K562 (cell line): ENCODE measurements around the gene TRIM33. TPM values are rescaled to one million over a fixed set of nuclear protein-coding genes. Genes with fewer than 3 reads are reported as not detected.

Source experiments
- ATAC-seq: fragments of 200-7000 bp; cut with Tn5 transposase; 3 replicates; pipeline ENCODE4 v1.9.1; 2020; ENCODE audit warnings: moderate library complexity
- BruUV-seq: library from RNA; stranded (reverse); fragments of 400-500 nt; replicated peaks from 2 replicates; lab custom pipeline; 2021; lab: Mats Ljungman, UMichigan
- CTCF ChIA-PET: fragments of 300-600 bp; formaldehyde crosslinking; extraction: SDS; loops from one replicate; lab custom pipeline; 2021; ENCODE audit warnings: low intra/inter-chr PET ratio; lab: Yijun Ruan, JAX
- POLR2A ChIA-PET: fragments of 300-600, 350-650 bp; sonication (Branson Sonifier 250); formaldehyde crosslinking; extraction: SDS; loops from one replicate; lab custom pipeline; 2021; ENCODE audit warnings: antibody characterized with exemption, inconsistent platforms; lab: Yijun Ruan, JAX
- DNase-seq, 4 experiments: peaks; one replicate each; pipeline versions ENCODE4 v3.0.0 to v3.0.0-alpha.2; 2011 to 2018; ENCODE audit warnings: low spot score in 3 of 4, mixed read lengths in 3 of 4; ENCODE audit errors: extremely low read depth in 1 of 4
- FAIRE-seq: peaks from 2 replicates; lab custom pipeline; 2011; peaks lifted over from hg19 to GRCh38; lab: Jason Lieb, UNC
- H2AFZ ChIP-seq: 2 replicates; pipeline ENCODE4 v1.6.0; 2011; ENCODE audit warnings: low read depth, low read length, control low read depth, inconsistent platforms
- H3K27ac ChIP-seq: fragments of 200-600 bp; 3 replicates; pipeline ENCODE4 v1.8.0; 2011; ENCODE audit warnings: low read depth, mild to moderate bottlenecking, control low read depth, inconsistent platforms, low read length, moderate library complexity, mixed read lengths; ENCODE audit errors: extremely low read depth
- H3K27me3 ChIP-seq, 2 experiments: fragments of 300-600 bp in 1 of 2; 2 replicates in 1 of 2; 3 replicates in 1 of 2; pipeline versions ENCODE4 v1.6.0 to v1.8.0; 2011; ENCODE audit warnings: inconsistent platforms in 2 of 2, low read length in 2 of 2, mild to moderate bottlenecking in 1 of 2, mixed read lengths in 1 of 2, moderate library complexity in 1 of 2; ENCODE audit not compliant: control insufficient read depth in 2 of 2, insufficient read depth in 2 of 2
- H3K36me3 ChIP-seq: fragments of 300-600 bp; 3 replicates; pipeline ENCODE4 v1.8.0; 2011; ENCODE audit warnings: mild to moderate bottlenecking, low read length, inconsistent platforms; ENCODE audit not compliant: control insufficient read depth, insufficient read depth
- H3K4me1 ChIP-seq, 2 experiments: fragments of 200-600 bp in 1 of 2; replicated peaks in 1 of 2; 2 replicates in 1 of 2; 3 replicates in 1 of 2; pipeline versions ENCODE4 v1.5.1 to v1.8.0; 2011; ENCODE audit warnings: inconsistent platforms in 2 of 2, low read length in 2 of 2, mild to moderate bottlenecking in 1 of 2, mixed read lengths in 1 of 2, moderate library complexity in 1 of 2; ENCODE audit not compliant: control insufficient read depth in 2 of 2, insufficient read depth in 2 of 2
- H3K4me2 ChIP-seq: 2 replicates; pipeline ENCODE4 v1.6.1; 2011; ENCODE audit warnings: low read length, control low read depth, inconsistent platforms, mixed read lengths; ENCODE audit not compliant: insufficient read depth
- H3K4me3 ChIP-seq: fragments of 200-600 bp; sonication (generic), shearing (Covaris generic); 2 replicates; pipeline ENCODE4 v1.5.1; 2016; ENCODE audit warnings: control low read depth, inconsistent platforms
- H3K79me2 ChIP-seq: fragments of 200-600 bp; 3 replicates; pipeline ENCODE4 v1.8.0; 2011; ENCODE audit warnings: low read length, inconsistent platforms; ENCODE audit not compliant: control insufficient read depth, insufficient read depth
- H3K9ac ChIP-seq, 2 experiments: 2 replicates each; pipeline versions ENCODE4 v1.6.0 to v1.6.1; 2011; ENCODE audit warnings: low read depth in 2 of 2, low read length in 2 of 2, control low read depth in 1 of 2, inconsistent platforms in 1 of 2, mild to moderate bottlenecking in 1 of 2, mixed read lengths in 1 of 2; ENCODE audit not compliant: insufficient read depth in 1 of 2
- H3K9me1 ChIP-seq: one replicate; pipeline ENCODE4 v1.6.0; 2011; ENCODE audit warnings: inconsistent platforms, mild to moderate bottlenecking, low read length, moderate library complexity; ENCODE audit not compliant: control insufficient read depth, insufficient read depth
- H3K9me3 ChIP-seq: replicated peaks from 2 replicates; pipeline ENCODE4 v1.5.1; 2011; ENCODE audit warnings: low read depth, low read length, inconsistent platforms; ENCODE audit not compliant: control insufficient read depth, insufficient read depth
- H4K20me1 ChIP-seq: replicated peaks from 2 replicates; pipeline ENCODE4 v1.6.1; 2011; ENCODE audit warnings: low read length, inconsistent platforms, mixed read lengths; ENCODE audit not compliant: control insufficient read depth, insufficient read depth
- CBFA2T2 ChIP-seq: fragments of 450-650 bp; conservative IDR thresholded peaks from 2 replicates; pipeline ENCODE4 v1.6.1; 2017; ENCODE audit warnings: mild to moderate bottlenecking
- ESRRB ChIP-seq: fragments of 250-450 bp; sonication (Bioruptor Pico); IDR thresholded peaks from 2 replicates; pipeline ENCODE4 v1.5.0; 2020; ENCODE audit warnings: mild to moderate bottlenecking, moderate library complexity, borderline replicate concordance
- LEF1 ChIP-seq: fragments of 450-650 bp; IDR thresholded peaks from 2 replicates; pipeline ENCODE4 v1.6.1; 2016; ENCODE audit warnings: mild to moderate bottlenecking
- MBD2 ChIP-seq: sonication (generic); IDR thresholded peaks from 2 replicates; pipeline ENCODE4 v1.6.1; 2016; ENCODE audit warnings: low read depth, borderline replicate concordance
- NFIC ChIP-seq: fragments of 450-650 bp; IDR thresholded peaks from 2 replicates; pipeline ENCODE4 v1.6.1; 2017; ENCODE audit warnings: mild to moderate bottlenecking, inconsistent platforms
- NFYB ChIP-seq: IDR thresholded peaks from 2 replicates; pipeline ENCODE4 v1.6.1; 2011; ENCODE audit warnings: mild to moderate bottlenecking, moderate library complexity; ENCODE audit not compliant: insufficient read length; ENCODE audit errors: extremely low read depth
- PHB2 ChIP-seq: fragments of 450-650 bp; IDR thresholded peaks from 2 replicates; pipeline ENCODE4 v1.6.1; 2017; ENCODE audit warnings: low read depth
- PTBP1 ChIP-seq: fragments of 200-400 bp; formaldehyde crosslinking; IDR thresholded peaks from 2 replicates; pipeline ENCODE4 v1.6.1; 2017; ENCODE audit warnings: low read depth, low read length
- SMC3 ChIP-seq: conservative IDR thresholded peaks from 2 replicates; pipeline ENCODE4 v1.6.1; 2011; ENCODE audit warnings: low read depth, low read length, improper control_type of control experiment; ENCODE audit not compliant: insufficient read depth
- SREBF1 ChIP-seq: fragments of 150-350 bp; IDR thresholded peaks from 2 replicates; pipeline ENCODE4 v1.6.1; 2014; ENCODE audit warnings: antibody characterized with exemption, low read depth, low read length, borderline replicate concordance
- TCF15 ChIP-seq: fragments of 250-450 bp; sonication (Bioruptor Pico); IDR thresholded peaks from 2 replicates; pipeline ENCODE4 v1.8.0; 2022; ENCODE audit warnings: moderate library complexity, mild to moderate bottlenecking, inconsistent platforms
- VEZF1 ChIP-seq: fragments of 200-800 bp; sonication (Bioruptor generic); IDR thresholded peaks from 2 replicates; pipeline ENCODE4 v1.6.1; 2017; ENCODE audit warnings: missing genetic modification characterization, missing compliant biosample characterization
- in situ Hi-C: fragments of 300-500 bp; cut with MboI; formaldehyde crosslinking; loops from 4 replicates; pipeline ENCODE4 v1.15.0; 2018; ENCODE audit warnings: inconsistent platforms, mixed read lengths
- intact Hi-C: fragments of 100-400 bp; cut with micrococcal nuclease; formaldehyde crosslinking; loops from 2 replicates; pipeline ENCODE4 v1.14.2; 2022
- polyA plus RNA-seq, 8 experiments: library from polyadenylated mRNA; depleted of rRNA in 4 of 8; stranded (reverse) in 5 of 8; unstranded in 3 of 8; fragments of >200 nt; fragmentation: Nextera tagmentation in 2 of 8; fragmentation: Illumina TruSeq in 1 of 8; extraction: Ambion mirVana in 2 of 8; extraction: Trizol in 1 of 8; gene quantifications; 2 replicates each; pipeline versions ENCODE4 v1.2.1 to v1.2.3, GENCODE V29; 2011 to 2014; ENCODE audit warnings: inconsistent platforms in 1 of 8, missing spikeins in 1 of 8
- total RNA-seq, 7 experiments: library from RNA; depleted of rRNA in 6 of 7; stranded (reverse); fragments of >200 nt in 6 of 7; fragmentation: Illumina TruSeq in 2 of 7; extraction: Trizol in 2 of 7; gene quantifications; 2 replicates each; pipeline versions ENCODE4 v1.2.1 to v1.2.3, GENCODE V29; 2011 to 2021; ENCODE audit warnings: low replicate concordance in 1 of 7
- TF ChIP-seq, protein P1 (sequence below): sonication (generic); formaldehyde crosslinking; IDR thresholded peaks from 2 replicates; pipeline ENCODE4 v1.8.0; 2022; ENCODE audit warnings: mild to moderate bottlenecking, low read depth, missing genetic modification reagents
- TF ChIP-seq, protein P2 (sequence below): fragments of 450-650 bp; IDR thresholded peaks from 2 replicates; pipeline ENCODE4 v1.6.1; 2016; ENCODE audit warnings: missing biosample characterization, missing genetic modification characterization
- TF ChIP-seq, protein P3 (sequence below), 2 experiments: fragments of 450-650 bp; IDR thresholded peaks; 2 replicates each; pipeline ENCODE4 v1.6.1; 2018; ENCODE audit warnings: mild to moderate bottlenecking in 2 of 2, low read depth in 1 of 2; ENCODE audit not compliant: partially characterized antibody in 2 of 2

TRIM33 gene
- total and polyA plus RNA-seq, 9 of the 15 experiments (the other 6 are each of a cell fraction or from before 2014, with no cell fraction given) = 9.3 to 58.4 (median 40.2) TPM

DNA sequence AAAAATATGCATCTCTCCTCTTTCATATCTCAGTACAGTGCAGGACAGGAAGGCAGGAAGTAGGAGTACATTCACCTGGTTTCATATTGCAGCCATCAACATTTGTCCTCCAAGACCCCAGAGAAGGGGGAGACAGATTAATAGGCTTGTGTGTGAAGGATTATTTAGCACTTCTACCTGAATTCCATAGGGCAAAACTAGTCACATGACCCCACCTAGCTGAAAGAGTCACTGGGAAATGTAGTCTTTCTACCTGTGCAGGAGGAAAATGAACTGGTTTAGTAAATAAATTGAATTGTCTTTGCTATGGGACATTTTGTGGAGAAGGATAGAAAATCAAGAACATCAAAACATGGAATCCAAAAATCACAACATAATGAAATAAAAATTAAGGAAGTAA, 13.9 kb upstream of the TRIM33 start:
- H2AFZ ChIP-seq = peak overlapping the region; percentile 58
- DNase-seq (peak; percentile 40 to 56 (median 52)), ATAC-seq (peak; percentile 88), FAIRE-seq (peak; percentile 76)
- no peaks in the 10 kb centered on the region for H3K36me3 ChIP-seq
- H3K27ac ChIP-seq = no peak overlapping the region
- H3K9me1 ChIP-seq = no peaks in the 10 kb centered on the region
- H3K9me3 ChIP-seq = no peaks in the 10 kb centered on the region
- H3K4me1 ChIP-seq = peaks cover 12 to 16% of the 10 kb centered on the region in 2 experiments; a peak in 4 of 5 replicates
- no peaks in the 10 kb centered on the region for H3K27me3 ChIP-seq
- ChIA-PET POLR2A (interaction anchor here (0.6 to 2.5 kb wide), 4 partner anchors 11 to 36 kb away, joined by 3 to 9 read pairs (median 5); partner anchors contain the start of gene TRIM33), CTCF (no interaction called here)
- H3K4me3 ChIP-seq = no peak overlapping the region
- in situ Hi-C loops = no loop called here
- no TSS peak for BruUV-seq
- no peaks in the 10 kb centered on the region for H3K79me2 ChIP-seq
- intact Hi-C loops = no loop called here
- H3K9ac ChIP-seq = no peak overlapping the region
- H4K20me1 ChIP-seq = no peaks in the 10 kb centered on the region
- no peak overlapping the region for H3K4me2 ChIP-seq
- no peak for TF ChIP-seq VEZF1 (CRISPR knock-in tag)
- TF ChIP-seq MBD2 = no peak
- no peak for TF ChIP-seq PTBP1
- TF ChIP-seq, protein P1, sequence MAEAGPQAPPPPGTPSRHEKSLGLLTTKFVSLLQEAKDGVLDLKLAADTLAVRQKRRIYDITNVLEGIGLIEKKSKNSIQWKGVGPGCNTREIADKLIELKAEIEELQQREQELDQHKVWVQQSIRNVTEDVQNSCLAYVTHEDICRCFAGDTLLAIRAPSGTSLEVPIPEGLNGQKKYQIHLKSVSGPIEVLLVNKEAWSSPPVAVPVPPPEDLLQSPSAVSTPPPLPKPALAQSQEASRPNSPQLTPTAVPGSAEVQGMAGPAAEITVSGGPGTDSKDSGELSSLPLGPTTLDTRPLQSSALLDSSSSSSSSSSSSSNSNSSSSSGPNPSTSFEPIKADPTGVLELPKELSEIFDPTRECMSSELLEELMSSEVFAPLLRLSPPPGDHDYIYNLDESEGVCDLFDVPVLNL (CRISPR knock-in tag) = no peak
- TF ChIP-seq, protein P2, sequence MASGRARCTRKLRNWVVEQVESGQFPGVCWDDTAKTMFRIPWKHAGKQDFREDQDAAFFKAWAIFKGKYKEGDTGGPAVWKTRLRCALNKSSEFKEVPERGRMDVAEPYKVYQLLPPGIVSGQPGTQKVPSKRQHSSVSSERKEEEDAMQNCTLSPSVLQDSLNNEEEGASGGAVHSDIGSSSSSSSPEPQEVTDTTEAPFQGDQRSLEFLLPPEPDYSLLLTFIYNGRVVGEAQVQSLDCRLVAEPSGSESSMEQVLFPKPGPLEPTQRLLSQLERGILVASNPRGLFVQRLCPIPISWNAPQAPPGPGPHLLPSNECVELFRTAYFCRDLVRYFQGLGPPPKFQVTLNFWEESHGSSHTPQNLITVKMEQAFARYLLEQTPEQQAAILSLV (tag) = no peak
- TF ChIP-seq TCF15 (CRISPR knock-in tag) = no peak
- TF ChIP-seq, protein P3, sequence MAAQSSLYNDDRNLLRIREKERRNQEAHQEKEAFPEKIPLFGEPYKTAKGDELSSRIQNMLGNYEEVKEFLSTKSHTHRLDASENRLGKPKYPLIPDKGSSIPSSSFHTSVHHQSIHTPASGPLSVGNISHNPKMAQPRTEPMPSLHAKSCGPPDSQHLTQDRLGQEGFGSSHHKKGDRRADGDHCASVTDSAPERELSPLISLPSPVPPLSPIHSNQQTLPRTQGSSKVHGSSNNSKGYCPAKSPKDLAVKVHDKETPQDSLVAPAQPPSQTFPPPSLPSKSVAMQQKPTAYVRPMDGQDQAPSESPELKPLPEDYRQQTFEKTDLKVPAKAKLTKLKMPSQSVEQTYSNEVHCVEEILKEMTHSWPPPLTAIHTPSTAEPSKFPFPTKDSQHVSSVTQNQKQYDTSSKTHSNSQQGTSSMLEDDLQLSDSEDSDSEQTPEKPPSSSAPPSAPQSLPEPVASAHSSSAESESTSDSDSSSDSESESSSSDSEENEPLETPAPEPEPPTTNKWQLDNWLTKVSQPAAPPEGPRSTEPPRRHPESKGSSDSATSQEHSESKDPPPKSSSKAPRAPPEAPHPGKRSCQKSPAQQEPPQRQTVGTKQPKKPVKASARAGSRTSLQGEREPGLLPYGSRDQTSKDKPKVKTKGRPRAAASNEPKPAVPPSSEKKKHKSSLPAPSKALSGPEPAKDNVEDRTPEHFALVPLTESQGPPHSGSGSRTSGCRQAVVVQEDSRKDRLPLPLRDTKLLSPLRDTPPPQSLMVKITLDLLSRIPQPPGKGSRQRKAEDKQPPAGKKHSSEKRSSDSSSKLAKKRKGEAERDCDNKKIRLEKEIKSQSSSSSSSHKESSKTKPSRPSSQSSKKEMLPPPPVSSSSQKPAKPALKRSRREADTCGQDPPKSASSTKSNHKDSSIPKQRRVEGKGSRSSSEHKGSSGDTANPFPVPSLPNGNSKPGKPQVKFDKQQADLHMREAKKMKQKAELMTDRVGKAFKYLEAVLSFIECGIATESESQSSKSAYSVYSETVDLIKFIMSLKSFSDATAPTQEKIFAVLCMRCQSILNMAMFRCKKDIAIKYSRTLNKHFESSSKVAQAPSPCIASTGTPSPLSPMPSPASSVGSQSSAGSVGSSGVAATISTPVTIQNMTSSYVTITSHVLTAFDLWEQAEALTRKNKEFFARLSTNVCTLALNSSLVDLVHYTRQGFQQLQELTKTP (IDR thresholded peaks at IDR 0.05; ENCODE audit: low read depth in 1 of 2, partially characterized antibody in 2 of 2) = peak in 1 of 2 experiments; percentile 64
- peak; percentile 61 for TF ChIP-seq CBFA2T2
- TF ChIP-seq LEF1 = no peak
- TF ChIP-seq SMC3 = no peak
- no peak for TF ChIP-seq SREBF1
- no peak for TF ChIP-seq NFYB
- TF ChIP-seq ESRRB (CRISPR knock-in tag) = no peak
- TF ChIP-seq PHB2 = no peak
- TF ChIP-seq NFIC = no peak
